ENCODE data around the gene SH2D2A. TPM values are rescaled to one million over a fixed set of nuclear protein-coding genes. Genes with fewer than 3 reads are reported as not detected.

Gene SH2D2A
- total RNA-seq, 4 donors from 2014 or later = 2.7 to 13.5 (median 6.5) TPM; not detected in 1

DNA sequence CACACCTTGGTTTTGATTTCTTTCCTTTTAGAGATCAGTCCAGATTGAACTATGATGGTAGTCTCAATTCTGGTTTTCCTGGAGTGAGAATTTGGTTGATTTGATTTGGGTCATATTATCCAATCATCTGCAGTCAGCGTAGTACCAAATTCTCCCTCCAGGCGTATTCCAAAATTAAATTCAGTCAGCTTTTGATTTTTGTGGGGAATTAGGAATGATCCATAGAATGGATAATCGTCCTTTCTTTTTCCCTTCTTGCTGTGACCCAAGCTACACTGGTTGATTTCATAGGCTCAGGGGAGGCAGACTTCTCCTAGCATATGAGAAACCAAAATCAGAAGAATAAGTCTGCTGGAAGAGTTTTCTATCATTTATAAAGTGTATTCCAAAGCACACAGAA is 44.4 kb downstream of the SH2D2A start:
- Histone ChIP-seq H3K4me1 (peaks cover 0 to 40% (median 4%) of the 10 kb centered on the region in 4 donors), H3K27ac (no peak overlapping the region)

GRCh38 chr1:156768610-156769295 is 47.9 kb downstream of the SH2D2A start:
- H3K4me1 ChIP-seq = peaks cover 0 to 48% (median 4%) of the 10 kb centered on the region in 4 donors
- H3K4me3 ChIP-seq = peak overlapping the region; percentile 85 to 92 (median 88)
- no peaks in the 10 kb centered on the region for H3K27me3 ChIP-seq
- TF ChIP-seq CTCF (IDR thresholded peaks at IDR 0.05) (no peak), POLR2A (IDR thresholded peaks at IDR 0.05) (no peak)
- peaks cover 0 to 18% (median 0%) of the 10 kb centered on the region in 3 donors for H3K36me3 ChIP-seq
- H3K27ac ChIP-seq = peak overlapping the region in 2 of 4 donors; percentile 80 to 92
- no peaks in the 10 kb centered on the region for H3K9me3 ChIP-seq
- no peak for DNase-seq

More for the DNA sequence above, 44.4 kb downstream of the SH2D2A start:
- Histone ChIP-seq H3K27me3 (no peaks in the 10 kb centered on the region), H3K9me3 (no peaks in the 10 kb centered on the region), H3K36me3 (peaks cover 0 to 18% (median 0%) of the 10 kb centered on the region in 3 donors), H3K4me3 (no peak overlapping the region)
- peak in 1 of 3 donors; percentile 0 for DNase-seq
- TF ChIP-seq POLR2A (IDR thresholded peaks at IDR 0.05) = no peak
- peak in 1 of 6 experiments; percentile 34 for TF ChIP-seq CTCF (IDR thresholded peaks at IDR 0.05)

DNA sequence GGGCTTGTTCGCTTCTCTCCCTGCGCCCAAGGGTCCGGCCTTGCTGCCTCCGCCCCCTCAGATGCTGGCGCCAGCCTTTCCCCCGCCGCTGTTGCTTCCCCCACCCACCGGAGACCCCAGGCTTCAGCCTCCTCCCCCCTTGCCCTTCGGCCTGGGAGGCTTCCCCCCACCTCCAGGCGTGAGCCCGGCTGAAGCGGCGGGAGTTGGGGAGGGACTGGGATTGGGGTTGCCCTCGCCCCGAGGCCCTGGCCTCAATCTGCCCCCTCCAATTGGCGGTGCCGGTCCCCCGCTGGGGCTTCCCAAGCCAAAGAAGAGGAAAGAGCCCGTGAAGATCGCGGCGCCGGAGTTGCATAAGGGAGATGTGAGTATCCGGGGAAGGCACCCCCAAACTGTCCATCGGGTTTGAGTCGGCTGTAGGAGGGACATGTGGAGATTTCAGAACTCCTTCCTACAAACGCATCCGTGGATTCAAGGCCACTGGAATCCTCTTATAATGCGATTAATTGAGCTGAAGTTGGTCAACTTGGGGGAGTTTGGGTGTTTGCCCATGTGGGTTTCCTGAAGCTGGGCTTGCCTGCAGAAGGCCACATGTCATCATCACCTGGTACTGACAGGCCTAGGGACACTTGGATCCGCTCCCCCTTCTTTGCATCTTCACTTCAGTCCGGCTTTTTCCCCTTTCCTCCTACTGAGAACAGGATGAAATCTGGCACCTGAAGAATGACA is 48.6 kb downstream of the SH2D2A start:
- Histone ChIP-seq H3K4me1 (peaks cover 0 to 44% (median 4%) of the 10 kb centered on the region in 4 donors), H3K36me3 (peaks cover 0 to 18% (median 0%) of the 10 kb centered on the region in 3 donors), H3K9me3 (no peaks in the 10 kb centered on the region), H3K4me3 (peak overlapping the region; percentile 85 to 92 (median 88)), H3K27ac (peak overlapping the region; percentile 80 to 92 (median 92)), H3K27me3 (no peaks in the 10 kb centered on the region)
- TF ChIP-seq POLR2A (IDR thresholded peaks at IDR 0.05) (no peak), CTCF (IDR thresholded peaks at IDR 0.05) (no peak)
- DNase-seq = peak in 1 of 3 donors; percentile 25

DNA sequence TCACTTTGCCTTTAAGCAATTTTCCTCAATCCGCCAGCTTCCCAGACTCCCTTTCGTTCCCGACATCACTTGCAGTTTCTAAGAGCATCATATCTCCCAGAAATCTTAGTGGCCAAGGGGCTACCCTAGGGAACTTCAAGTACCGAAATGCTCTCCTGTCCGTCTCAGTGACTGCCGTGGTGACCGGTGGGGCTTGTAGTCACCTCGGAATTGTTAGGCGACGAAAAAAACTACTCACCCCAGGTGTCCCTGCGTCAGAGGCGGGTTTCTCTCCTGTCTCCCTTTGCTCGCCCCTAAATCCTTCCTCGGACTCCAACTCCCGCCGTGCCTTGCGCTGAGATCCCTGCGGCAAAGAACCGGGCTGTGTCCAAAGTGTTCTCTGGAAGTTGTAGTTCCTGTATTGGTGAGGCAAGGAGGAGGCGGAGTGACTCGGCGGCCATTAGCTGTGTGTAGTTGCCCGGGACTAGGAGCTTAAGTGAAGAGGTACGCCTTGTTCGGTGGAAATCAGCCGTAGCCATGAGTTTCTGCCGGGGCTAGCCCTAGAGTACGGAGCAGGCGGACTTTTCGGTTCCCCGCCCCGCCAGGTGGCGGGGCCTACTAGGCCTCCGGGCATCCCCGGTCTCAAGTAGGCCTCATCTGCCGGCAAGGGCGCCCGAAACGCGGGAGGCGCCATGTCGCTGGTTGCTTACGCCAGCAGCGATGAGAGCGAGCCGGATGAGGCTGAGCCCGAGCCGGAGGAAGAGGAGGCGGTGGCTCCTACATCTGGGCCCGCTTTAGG is 49.4 kb downstream of the SH2D2A start, which contains the start of gene PRCC:
TSS of gene PRCC (plus strand) at position 435 of the 778 bp plus-strand sequence. CDS start at position 672, 237 bp downstream.
- Histone ChIP-seq H3K36me3 (peaks cover 0 to 18% (median 0%) of the 10 kb centered on the region in 3 donors), H3K27ac (peak within 1 kb of the TSS; percentile 85 to 92 (median 92)), H3K27me3 (no peaks in the 10 kb centered on the region), H3K9me3 (no peaks in the 10 kb centered on the region), H3K4me3 (peak within 1 kb of the TSS; percentile 85 to 92 (median 88)), H3K4me1 (peaks cover 0 to 36% (median 4%) of the 10 kb centered on the region in 4 donors)
- peak; percentile 97 to 99 (median 97) for DNase-seq
- TF ChIP-seq CTCF (IDR thresholded peaks at IDR 0.05) = peak in 1 of 6 experiments; percentile 10
- peak; percentile 9 to 48 for TF ChIP-seq POLR2A (IDR thresholded peaks at IDR 0.05)

Data from Peyer's patch (tissue), 4 donors.